CD4-positive, alpha-beta T cell (primary cell): ENCODE results near the gene ACACA. TPM values are rescaled to one million over a fixed set of nuclear protein-coding genes. Genes with fewer than 3 reads are reported as not detected.

Experiments
- ATAC-seq: fragments of 200-7000 bp; cut with Tn5 transposase; one replicate; pipeline ENCODE4 v1.10.0; 2022; ENCODE audit warnings: mild to moderate bottlenecking; ENCODE audit not compliant: poor library complexity
- CTCF ChIA-PET: fragments of 350-600 bp; sonication (Branson Sonifier 250); formaldehyde crosslinking; loops from one replicate; lab custom pipeline; 2021; ENCODE audit warnings: antibody characterized with exemption, inconsistent platforms; lab: Charles Lee
- POLR2A ChIA-PET: fragments of 350-600 bp; sonication (Branson Sonifier 250); formaldehyde crosslinking; loops from one replicate; lab custom pipeline; 2021; ENCODE audit warnings: antibody characterized with exemption, inconsistent platforms; lab: Charles Lee
- DNase-seq, 14 experiments: peaks; one replicate each; pipeline ENCODE4 v3.0.0-alpha.2; 2013 to 2020; ENCODE audit warnings: mixed read lengths in 2 of 14
- H3K27ac ChIP-seq, 2 donors: one replicate each; pipeline versions ENCODE4 v1.5.1 to v1.7.0; 2013; ENCODE audit warnings: low read length in 2 of 2, low read depth in 1 of 2, mild to moderate bottlenecking in 1 of 2
- H3K27me3 ChIP-seq, 2 experiments: 1 replicate in 1 of 2; 2 replicates in 1 of 2; pipeline versions ENCODE4 v1.6.1 to v1.7.0; 2013; ENCODE audit warnings: low read length in 2 of 2, control low read depth in 1 of 2, mild to moderate bottlenecking in 1 of 2, moderate library complexity in 1 of 2; ENCODE audit not compliant: insufficient read depth in 2 of 2, control insufficient read depth in 1 of 2
- H3K36me3 ChIP-seq: one replicate; pipeline ENCODE4 v1.6.1; 2013; ENCODE audit warnings: low read length, control low read depth; ENCODE audit not compliant: insufficient read depth
- H3K4me1 ChIP-seq: one replicate; pipeline ENCODE4 v1.6.1; 2013; ENCODE audit warnings: low read length, control low read depth; ENCODE audit not compliant: insufficient read depth
- H3K4me3 ChIP-seq: one replicate; pipeline ENCODE4 v1.5.1; 2013; ENCODE audit warnings: mild to moderate bottlenecking, low read length, moderate library complexity
- H3K9me3 ChIP-seq, 2 experiments: 1 replicate in 1 of 2; 2 replicates in 1 of 2; pipeline versions ENCODE4 v1.6.1 to v1.7.0; 2013; ENCODE audit warnings: low read length in 2 of 2, mild to moderate bottlenecking in 2 of 2, control low read depth in 1 of 2, moderate library complexity in 1 of 2; ENCODE audit not compliant: control insufficient read depth in 1 of 2, insufficient read depth in 1 of 2
- H3K27ac Mint-ChIP-seq: one replicate; pipeline ENCODE4 v1.8.0; 2020; ENCODE audit warnings: mixed read lengths
- H3K27me3 Mint-ChIP-seq: one replicate; pipeline ENCODE4 v1.8.0; 2021; ENCODE audit warnings: mixed read lengths
- H3K36me3 Mint-ChIP-seq: one replicate; pipeline ENCODE4 v1.8.0; 2021; ENCODE audit warnings: low read depth, mixed read lengths
- H3K4me1 Mint-ChIP-seq: one replicate; pipeline ENCODE4 v1.8.0; 2021; ENCODE audit warnings: low read depth, mixed read lengths
- H3K4me3 Mint-ChIP-seq: one replicate; pipeline ENCODE4 v1.8.0; 2020; ENCODE audit warnings: mild to moderate bottlenecking, mixed read lengths
- H3K9me3 Mint-ChIP-seq: one replicate; pipeline ENCODE4 v1.8.0; 2020; ENCODE audit warnings: mixed read lengths
- CTCF ChIP-seq: fragments of 200-600 bp; IDR thresholded peaks from one replicate; pipeline ENCODE4 v1.8.0; 2022; ENCODE audit warnings: antibody characterized with exemption, mild to moderate bottlenecking
- intact Hi-C, 2 experiments: fragments of 100-400 bp; cut with DNase I in 1 of 2; cut with micrococcal nuclease in 1 of 2; formaldehyde crosslinking; loops; one replicate each; pipeline versions ENCODE4 v1.15.1 to v1.9.0; 2023 to 2025; cut with DNase I, micrococcal nuclease
- total RNA-seq, 174 experiments: library from RNA in 2 of 174; stranded (reverse) in 2 of 174; gene quantifications; one replicate each; pipeline ENCODE4 v1.2.3 and lab custom pipeline; 2021 to 2026

Gene ACACA
- total RNA-seq, 2 experiments from 2014 or later, result 26.0 to 28.9 TPM

GRCh38 chr17:37212179-37212578 is 194.5 kb downstream of the ACACA start:
- TF ChIP-seq CTCF, result no peak
- Mint-ChIP-seq H3K36me3 (peaks cover 48% of the 10 kb centered on the region), H3K4me3 (no peak overlapping the region), H3K27ac (no peak overlapping the region), H3K4me1 (no peaks in the 10 kb centered on the region), H3K9me3 (no peaks in the 10 kb centered on the region), H3K27me3 (no peaks in the 10 kb centered on the region)
- no peak overlapping the region for H3K4me3 ChIP-seq
- peaks cover 2% of the 10 kb centered on the region for H3K36me3 ChIP-seq
- CTCF ChIA-PET, result interaction anchor here (0.8 kb wide), 1 partner anchor 609 kb away, joined by 3 read pairs; no protein-coding TSS in a partner anchor
- POLR2A ChIA-PET, result no interaction called here
- intact Hi-C loops, result no loop called here
- no peaks in the 10 kb centered on the region for H3K9me3 ChIP-seq
- H3K27me3 ChIP-seq, result no peaks in the 10 kb centered on the region
- DNase-seq (no peak), ATAC-seq (no peak)
- no peak overlapping the region for H3K27ac ChIP-seq
- H3K4me1 ChIP-seq, result no peaks in the 10 kb centered on the region

- DNase-seq (no peak), ATAC-seq (no peak)
- Mint-ChIP-seq H3K4me1 (no peaks in the 10 kb centered on the region), H3K27me3 (no peaks in the 10 kb centered on the region), H3K9me3 (no peaks in the 10 kb centered on the region), H3K36me3 (peaks cover 47% of the 10 kb centered on the region), H3K27ac (no peak overlapping the region), H3K4me3 (no peak overlapping the region)
- Histone ChIP-seq H3K36me3 (peaks cover 2% of the 10 kb centered on the region), H3K27ac (no peak overlapping the region), H3K4me3 (no peak overlapping the region), H3K9me3 (no peaks in the 10 kb centered on the region), H3K4me1 (no peaks in the 10 kb centered on the region), H3K27me3 (no peaks in the 10 kb centered on the region)
- CTCF ChIA-PET, result no interaction called here
- no peak for TF ChIP-seq CTCF
- intact Hi-C loops, result no loop called here
- POLR2A ChIA-PET, result interaction anchor here (1.1 kb wide), 1 partner anchor 12 kb away, joined by 3 read pairs; no protein-coding TSS in a partner anchor
Measured at GRCh38 chr17:37211136-37211535, 195.5 kb downstream of the ACACA start.

- TF ChIP-seq CTCF, result no peak
- Histone ChIP-seq H3K4me1 (no peaks in the 10 kb centered on the region), H3K27ac (no peak overlapping the region), H3K4me3 (no peak overlapping the region), H3K9me3 (no peaks in the 10 kb centered on the region), H3K36me3 (peaks cover 14% of the 10 kb centered on the region), H3K27me3 (no peaks in the 10 kb centered on the region)
- H3K9me3 Mint-ChIP-seq, result no peaks in the 10 kb centered on the region
- H3K4me1 Mint-ChIP-seq, result no peaks in the 10 kb centered on the region
- no peak overlapping the region for H3K27ac Mint-ChIP-seq
- H3K4me3 Mint-ChIP-seq, result no peak overlapping the region
- H3K36me3 Mint-ChIP-seq, result peaks cover 43% of the 10 kb centered on the region
- H3K27me3 Mint-ChIP-seq, result no peaks in the 10 kb centered on the region
- intact Hi-C loops, result no loop called here
- no peak for DNase-seq
- POLR2A ChIA-PET, result no interaction called here
- no peak for ATAC-seq
- CTCF ChIA-PET, result no interaction called here
Measured at GRCh38 chr17:37207103-37207502, 199.5 kb downstream of the ACACA start.
